Mucosa of descending colon (tissue), 3 donors: ENCODE data around the gene IP6K3. TPM values are rescaled to one million over a fixed set of nuclear protein-coding genes. Genes with fewer than 3 reads are reported as not detected.

ENCODE experiments used
- ATAC-seq: fragments of 200-7000 bp; cut with Tn5 transposase; one replicate; pipeline ENCODE4 v1.9.1; 2020; ENCODE audit warnings: mild to moderate bottlenecking, moderate library complexity
- DNase-seq, 3 donors: peaks; one replicate each; pipeline ENCODE4 v3.0.0-alpha.2; 2020
- H3K36me3 ChIP-seq: fragments of 200-600 bp; one replicate; pipeline ENCODE4 v1.8.0; 2021; ENCODE audit warnings: low read depth, mild to moderate bottlenecking
- H3K4me1 ChIP-seq: fragments of 200-600 bp; one replicate; pipeline ENCODE4 v1.8.0; 2021; ENCODE audit warnings: low read depth, mild to moderate bottlenecking
- H3K4me3 ChIP-seq: fragments of 200-600 bp; one replicate; pipeline ENCODE4 v1.8.0; 2021; ENCODE audit warnings: mild to moderate bottlenecking
- H3K9me3 ChIP-seq: fragments of 200-600 bp; one replicate; pipeline ENCODE4 v1.8.0; 2021; ENCODE audit warnings: mild to moderate bottlenecking
- intact Hi-C, 2 donors: fragments of 100-400 bp; cut with DNase I in 1 of 2; cut with micrococcal nuclease in 1 of 2; formaldehyde crosslinking; loops; one replicate each; pipeline versions ENCODE4 v1.11.0 to v1.11.1; 2022; cut with DNase I, micrococcal nuclease
- total RNA-seq, 3 donors: library from RNA; stranded (reverse); fragmentation: NEBNext Ultra II Directional in 2 of 3; extraction: Animal tissue kit (Norgen Biotek cat#: 25700) in 2 of 3; gene quantifications; one replicate each; pipeline versions ENCODE4 v1.2.1 to v1.2.4, GENCODE V29; 2021 to 2023
- TF ChIP-seq, protein P1 (sequence below): fragments of 200-600 bp; IDR thresholded peaks from one replicate; pipeline ENCODE4 v1.8.0; 2022; ENCODE audit warnings: antibody characterized with exemption, mild to moderate bottlenecking
- donor health status: DM: no; HTN: no; CAD: no; lungs with moderate emphysema.
- donor health status: DM: no; HTN: no; CAD: no.
- donor health status: DM: no; HTN: yes; CAD: no.

IP6K3 gene
- total RNA-seq, 3 donors from 2014 or later = 0.67 to 6.8 (median 0.96) TPM

DNA sequence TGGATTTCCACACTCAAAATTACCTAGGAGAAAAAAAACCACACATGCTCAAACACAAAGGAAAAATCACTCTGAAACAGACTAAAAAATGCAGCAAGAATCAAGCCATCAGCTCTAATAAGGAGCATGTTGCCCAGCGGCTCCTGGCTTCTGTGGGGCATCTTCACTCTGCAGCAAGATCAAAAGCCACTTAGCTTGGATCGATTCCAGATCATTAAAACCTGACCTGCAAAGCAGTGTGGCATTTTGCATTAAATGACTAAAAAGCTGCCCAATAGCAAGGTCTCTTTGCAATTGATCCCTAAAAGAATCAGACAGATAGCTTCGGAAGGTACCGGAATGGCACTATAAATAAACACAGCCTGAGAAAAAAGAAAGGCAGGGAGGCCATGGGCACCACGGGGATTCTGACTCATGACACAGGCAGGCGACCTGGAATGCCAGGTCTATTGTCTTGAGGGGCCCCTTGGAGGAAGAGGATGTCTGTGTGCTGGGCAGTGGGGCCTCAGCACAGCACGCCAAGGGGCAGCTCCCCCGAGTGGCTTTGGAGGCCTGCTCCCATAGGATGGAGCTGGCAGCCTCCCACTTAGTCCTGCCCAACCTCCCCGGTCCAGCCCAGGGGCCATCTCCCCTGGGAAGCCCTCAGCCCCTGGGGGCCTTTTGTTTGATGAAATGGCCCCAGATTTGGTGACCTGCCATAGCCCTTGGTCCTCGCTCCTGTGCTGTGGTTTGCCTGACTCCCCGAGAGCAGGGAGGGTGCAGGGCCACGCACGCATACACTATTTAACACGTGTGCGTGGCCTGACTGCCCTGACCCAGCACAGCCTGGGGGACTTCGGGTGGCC lies 34.6 kb upstream of the IP6K3 start:
- Histone ChIP-seq H3K4me1 (peaks cover 12% of the 10 kb centered on the region), H3K36me3 (peaks cover 36% of the 10 kb centered on the region), H3K4me3 (no peak overlapping the region), H3K9me3 (no peaks in the 10 kb centered on the region)
- intact Hi-C loops = no loop called here
- DNase-seq (no peak), ATAC-seq (no peak)
- TF ChIP-seq, protein P1, sequence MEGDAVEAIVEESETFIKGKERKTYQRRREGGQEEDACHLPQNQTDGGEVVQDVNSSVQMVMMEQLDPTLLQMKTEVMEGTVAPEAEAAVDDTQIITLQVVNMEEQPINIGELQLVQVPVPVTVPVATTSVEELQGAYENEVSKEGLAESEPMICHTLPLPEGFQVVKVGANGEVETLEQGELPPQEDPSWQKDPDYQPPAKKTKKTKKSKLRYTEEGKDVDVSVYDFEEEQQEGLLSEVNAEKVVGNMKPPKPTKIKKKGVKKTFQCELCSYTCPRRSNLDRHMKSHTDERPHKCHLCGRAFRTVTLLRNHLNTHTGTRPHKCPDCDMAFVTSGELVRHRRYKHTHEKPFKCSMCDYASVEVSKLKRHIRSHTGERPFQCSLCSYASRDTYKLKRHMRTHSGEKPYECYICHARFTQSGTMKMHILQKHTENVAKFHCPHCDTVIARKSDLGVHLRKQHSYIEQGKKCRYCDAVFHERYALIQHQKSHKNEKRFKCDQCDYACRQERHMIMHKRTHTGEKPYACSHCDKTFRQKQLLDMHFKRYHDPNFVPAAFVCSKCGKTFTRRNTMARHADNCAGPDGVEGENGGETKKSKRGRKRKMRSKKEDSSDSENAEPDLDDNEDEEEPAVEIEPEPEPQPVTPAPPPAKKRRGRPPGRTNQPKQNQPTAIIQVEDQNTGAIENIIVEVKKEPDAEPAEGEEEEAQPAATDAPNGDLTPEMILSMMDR = no peak

DNA sequence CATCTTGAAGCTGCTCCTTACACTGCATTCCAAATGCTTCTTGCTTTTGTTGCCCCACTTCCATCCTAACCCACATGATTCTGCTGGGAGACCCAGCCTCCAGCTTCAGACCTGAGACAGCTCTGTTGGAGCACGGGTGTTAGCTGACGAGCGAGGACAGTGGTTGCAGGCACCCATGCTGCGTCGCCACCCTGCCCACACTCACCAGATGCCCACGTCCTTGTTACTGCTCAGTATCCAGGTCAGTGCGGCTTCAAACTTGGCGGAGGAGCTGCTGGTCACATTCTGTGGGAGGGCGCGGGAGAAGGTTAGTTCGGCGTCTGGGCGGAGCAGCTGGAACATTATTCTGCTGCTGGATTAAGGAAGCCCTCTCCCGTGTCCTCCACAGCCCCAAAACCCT lies 33.2 kb upstream of the IP6K3 start:
- TF ChIP-seq, protein P1 = no peak
- ATAC-seq (no peak), DNase-seq (no peak)
- Histone ChIP-seq H3K36me3 (peaks cover 47% of the 10 kb centered on the region), H3K9me3 (no peaks in the 10 kb centered on the region), H3K4me1 (no peaks in the 10 kb centered on the region), H3K4me3 (no peak overlapping the region)
- intact Hi-C loops = loop anchor here in 1 of 2 donors (10.0 kb wide), 1 partner anchor 245 kb away; no protein-coding TSS in a partner anchor

DNA sequence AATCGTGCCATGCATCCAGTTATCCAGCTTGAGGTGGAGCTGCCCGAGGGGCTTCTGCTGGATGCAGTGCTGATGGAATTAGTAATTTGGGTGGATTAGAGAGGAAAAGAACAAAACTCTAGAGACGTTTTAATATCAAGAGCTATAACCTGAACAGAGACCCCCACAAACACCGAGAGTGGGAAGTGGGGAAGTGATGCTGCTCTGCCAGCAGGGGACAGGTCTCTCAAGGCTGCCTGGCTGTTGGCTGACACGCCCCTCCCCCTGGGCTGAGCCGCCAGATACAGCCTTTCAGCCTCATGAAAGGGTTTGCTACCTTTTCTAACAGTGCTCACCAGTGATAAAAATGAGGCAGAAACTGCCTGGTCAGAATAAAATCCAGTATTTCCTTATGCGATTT lies 32.6 kb upstream of the IP6K3 start:
- Histone ChIP-seq H3K4me3 (no peak overlapping the region), H3K36me3 (peaks cover 50% of the 10 kb centered on the region), H3K4me1 (no peaks in the 10 kb centered on the region), H3K9me3 (no peaks in the 10 kb centered on the region)
- intact Hi-C loops = loop anchor here in 1 of 2 donors (10.0 kb wide), 1 partner anchor 246 kb away; no protein-coding TSS in a partner anchor
- no peak for DNase-seq
- TF ChIP-seq, protein P1 = no peak
- no peak for ATAC-seq

DNA sequence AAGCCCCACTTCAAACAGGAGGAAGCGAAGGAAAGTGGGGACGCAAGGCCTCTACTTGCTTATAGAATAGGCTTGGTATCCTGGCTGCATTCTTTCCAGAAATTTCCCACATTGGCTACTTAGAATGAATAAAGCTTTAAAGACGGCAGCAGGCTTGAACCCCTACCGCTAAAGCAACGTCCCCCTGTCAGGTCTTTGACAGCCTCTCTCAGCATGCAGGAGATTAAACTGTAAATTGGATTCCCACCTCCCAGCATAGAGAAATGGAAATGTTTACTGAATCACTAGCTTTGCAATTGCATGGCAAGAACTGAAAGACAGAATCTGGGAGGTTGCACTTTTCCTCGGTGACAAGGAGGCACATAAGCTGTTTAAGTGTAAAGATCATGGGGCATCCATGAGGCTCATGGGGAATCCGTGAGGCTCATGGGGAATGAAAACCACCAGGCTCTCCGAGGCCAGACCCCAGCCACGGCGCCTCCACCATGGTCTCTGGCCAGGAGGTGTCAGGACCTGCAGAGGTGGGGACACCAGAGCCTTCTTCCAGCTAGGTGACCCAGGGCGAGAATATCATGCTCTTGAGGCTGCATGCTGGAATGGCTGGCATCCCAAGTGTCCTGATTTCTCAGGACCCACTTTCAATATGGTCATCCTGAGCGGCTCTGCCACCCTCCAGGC lies 31.9 kb upstream of the IP6K3 start:
- H3K4me1 ChIP-seq = no peaks in the 10 kb centered on the region
- H3K4me3 ChIP-seq = no peak overlapping the region
- H3K9me3 ChIP-seq = no peaks in the 10 kb centered on the region
- intact Hi-C loops = loop anchor here in 1 of 2 donors (10.0 kb wide), 1 partner anchor 246 kb away; no protein-coding TSS in a partner anchor
- DNase-seq (no peak), ATAC-seq (no peak)
- H3K36me3 ChIP-seq = peaks cover 44% of the 10 kb centered on the region
- TF ChIP-seq, protein P1 = no peak

DNA sequence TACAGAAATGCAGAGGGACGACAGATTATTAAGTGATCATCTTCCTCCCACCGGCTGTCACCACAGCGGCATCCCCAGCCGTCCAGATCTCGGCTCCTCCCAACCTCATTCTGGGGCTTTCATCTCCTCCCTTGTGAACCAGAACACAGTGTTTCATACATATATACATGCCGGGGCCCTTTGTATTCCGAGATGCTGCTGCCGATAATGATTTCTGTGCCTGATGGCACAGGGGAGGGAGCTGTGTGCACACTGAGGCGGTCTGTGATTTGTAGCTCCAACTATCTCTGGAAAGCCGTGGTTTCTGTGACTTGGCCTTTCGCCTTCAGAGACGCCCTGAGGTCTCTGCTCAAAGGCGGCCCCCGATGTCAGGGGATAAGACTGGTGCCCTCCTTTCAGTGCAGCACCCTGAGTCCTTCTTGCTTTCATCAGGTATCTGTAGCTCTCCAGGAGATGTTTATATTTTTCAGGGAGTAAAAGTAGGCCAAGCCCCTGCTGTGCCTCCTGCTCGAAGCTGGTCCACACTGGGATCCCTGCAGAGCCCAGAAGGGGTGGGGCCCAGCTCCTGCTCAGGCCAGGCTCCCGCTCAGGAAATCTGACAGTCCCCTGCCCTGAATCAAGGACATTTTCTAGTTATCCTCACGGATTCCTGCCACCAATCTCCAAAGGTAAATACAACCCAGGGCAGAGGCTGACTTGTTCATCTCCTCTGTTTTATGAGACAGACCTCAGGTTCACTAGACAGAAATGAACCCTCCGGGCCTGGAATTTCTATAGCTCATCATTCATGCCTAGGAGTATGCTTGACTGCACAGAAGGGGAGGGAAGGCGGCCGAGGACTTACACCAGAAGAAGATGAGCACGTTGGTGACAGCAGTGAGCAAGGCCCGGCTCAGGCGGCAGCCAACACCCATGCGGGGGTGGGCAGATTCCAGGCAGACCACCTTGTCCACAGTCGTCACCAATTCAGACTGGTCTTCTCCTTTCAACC lies 31.0 kb upstream of the IP6K3 start:
- DNase-seq (no peak), ATAC-seq (no peak)
- H3K9me3 ChIP-seq = no peaks in the 10 kb centered on the region
- peaks cover 42% of the 10 kb centered on the region for H3K36me3 ChIP-seq
- intact Hi-C loops = loop anchor here in 1 of 2 donors (10.0 kb wide), 1 partner anchor 247 kb away; no protein-coding TSS in a partner anchor
- H3K4me1 ChIP-seq = no peaks in the 10 kb centered on the region
- H3K4me3 ChIP-seq = no peak overlapping the region
- TF ChIP-seq, protein P1 = no peak
